Measurements from ENCODE around the gene HIPK3.

DNA sequence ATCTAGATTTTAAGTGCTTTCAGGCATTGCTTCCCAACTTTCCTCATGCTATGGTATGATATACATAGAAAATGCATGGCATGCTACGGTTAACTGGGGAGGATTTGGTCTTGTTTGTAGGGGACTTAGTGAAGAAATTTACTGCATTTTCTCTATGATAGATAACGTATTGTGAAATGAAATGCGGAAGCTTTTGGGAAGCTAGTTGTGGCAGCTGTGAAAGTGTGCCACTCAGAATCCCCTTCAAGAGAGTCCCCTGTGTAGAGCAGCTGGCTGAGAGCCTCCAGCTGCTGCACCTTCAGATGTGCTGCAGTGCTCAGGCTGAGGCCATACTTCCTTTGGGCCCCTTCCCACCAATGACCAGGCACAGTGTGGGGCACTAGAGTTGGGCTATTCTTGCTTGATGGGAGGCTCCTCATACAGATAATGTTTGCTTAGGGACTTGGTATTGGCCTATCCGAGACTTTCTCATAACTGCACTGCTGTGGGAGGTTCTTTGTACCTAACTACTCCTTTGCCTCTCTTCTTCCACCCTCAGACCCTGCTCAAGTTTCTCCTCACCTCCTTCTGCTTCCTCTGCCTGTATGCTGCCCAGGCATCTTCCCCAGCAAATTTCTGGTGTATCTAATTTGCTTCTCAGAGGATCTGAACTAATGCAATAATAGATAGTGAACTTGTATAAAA lies 67.3 kb downstream of the HIPK3 start:
- TF ChIP-seq, protein P1, sequence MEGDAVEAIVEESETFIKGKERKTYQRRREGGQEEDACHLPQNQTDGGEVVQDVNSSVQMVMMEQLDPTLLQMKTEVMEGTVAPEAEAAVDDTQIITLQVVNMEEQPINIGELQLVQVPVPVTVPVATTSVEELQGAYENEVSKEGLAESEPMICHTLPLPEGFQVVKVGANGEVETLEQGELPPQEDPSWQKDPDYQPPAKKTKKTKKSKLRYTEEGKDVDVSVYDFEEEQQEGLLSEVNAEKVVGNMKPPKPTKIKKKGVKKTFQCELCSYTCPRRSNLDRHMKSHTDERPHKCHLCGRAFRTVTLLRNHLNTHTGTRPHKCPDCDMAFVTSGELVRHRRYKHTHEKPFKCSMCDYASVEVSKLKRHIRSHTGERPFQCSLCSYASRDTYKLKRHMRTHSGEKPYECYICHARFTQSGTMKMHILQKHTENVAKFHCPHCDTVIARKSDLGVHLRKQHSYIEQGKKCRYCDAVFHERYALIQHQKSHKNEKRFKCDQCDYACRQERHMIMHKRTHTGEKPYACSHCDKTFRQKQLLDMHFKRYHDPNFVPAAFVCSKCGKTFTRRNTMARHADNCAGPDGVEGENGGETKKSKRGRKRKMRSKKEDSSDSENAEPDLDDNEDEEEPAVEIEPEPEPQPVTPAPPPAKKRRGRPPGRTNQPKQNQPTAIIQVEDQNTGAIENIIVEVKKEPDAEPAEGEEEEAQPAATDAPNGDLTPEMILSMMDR (IDR thresholded peaks at IDR 0.05; ENCODE audit: extremely low read depth in 1 of 2, insufficient read depth in 1 of 2, low read depth in 1 of 2, low read length in 2 of 2) = no peak
- TF ChIP-seq POLR2A (IDR thresholded peaks at IDR 0.05; ENCODE audit: low read depth, low read length) = no peak
- TF ChIP-seq GATA2 (IDR thresholded peaks at IDR 0.05; ENCODE audit: insufficient read depth, insufficient read length, low read depth, low read length) = no peak
- TF ChIP-seq EZH2 (IDR thresholded peaks at IDR 0.05; ENCODE audit: borderline replicate concordance, low read depth, low read length, severe bottlenecking) = no peak
- TF ChIP-seq, protein P2, sequence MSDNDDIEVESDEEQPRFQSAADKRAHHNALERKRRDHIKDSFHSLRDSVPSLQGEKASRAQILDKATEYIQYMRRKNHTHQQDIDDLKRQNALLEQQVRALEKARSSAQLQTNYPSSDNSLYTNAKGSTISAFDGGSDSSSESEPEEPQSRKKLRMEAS (IDR thresholded peaks at IDR 0.05; ENCODE audit: insufficient read depth, insufficient read length) = no peak
- no peak for TF ChIP-seq POLR2AphosphoS5 (IDR thresholded peaks at IDR 0.05; ENCODE audit: insufficient read depth, low read depth, low read length)
